HG03097 (cell line): ENCODE results near the gene DYNC1LI2.

Experiments used
- ATAC-seq: cut with Tn5 transposase; IDR thresholded peaks from one replicate; pipeline ENCODE4 v1.9.1; 2021; ENCODE audit not compliant: unreplicated experiment, low FRiP score

DYNC1LI2 gene

GRCh38 chr16:66740533-66740932 is 10.9 kb downstream of the DYNC1LI2 start:
- ATAC-seq = no peak

GRCh38 chr16:66740010-66740409 is 11.4 kb downstream of the DYNC1LI2 start:
- no peak for ATAC-seq

GRCh38 chr16:66735891-66736290 is 15.5 kb downstream of the DYNC1LI2 start:
- no peak for ATAC-seq

- ATAC-seq = no peak
These were observed 20.3 kb downstream of the DYNC1LI2 start for GRCh38 chr16:66731101-66731500.

GRCh38 chr16:66728804-66729203 is 22.6 kb downstream of the DYNC1LI2 start:
- no peak for ATAC-seq

GRCh38 chr16:66728117-66728787 is 23.2 kb downstream of the DYNC1LI2 start:
- no peak for ATAC-seq

GRCh38 chr16:66720766-66721165 is 30.6 kb downstream of the DYNC1LI2 start:
- ATAC-seq = no peak

- ATAC-seq = no peak
These were observed 32.2 kb downstream of the DYNC1LI2 start for GRCh38 chr16:66719246-66719645.

GRCh38 chr16:66717776-66718175 is 33.6 kb downstream of the DYNC1LI2 start:
- ATAC-seq = no peak

- ATAC-seq = no peak
These were observed 34.2 kb downstream of the DYNC1LI2 start for GRCh38 chr16:66717112-66717675.

GRCh38 chr16:66714654-66715307 is 36.6 kb downstream of the DYNC1LI2 start:
- ATAC-seq = no peak

- ATAC-seq = no peak
These were observed 37.3 kb downstream of the DYNC1LI2 start for GRCh38 chr16:66714062-66714461.

GRCh38 chr16:66713076-66713475 is 38.3 kb downstream of the DYNC1LI2 start:
- ATAC-seq = no peak

- no peak for ATAC-seq
These were observed 38.9 kb downstream of the DYNC1LI2 start for GRCh38 chr16:66712512-66712911.

- ATAC-seq = no peak
These were observed 39.8 kb downstream of the DYNC1LI2 start for GRCh38 chr16:66711581-66711980.

GRCh38 chr16:66706506-66706880 is 44.9 kb downstream of the DYNC1LI2 start:
- no peak for ATAC-seq

GRCh38 chr16:66705790-66706505 is 45.5 kb downstream of the DYNC1LI2 start:
- no peak for ATAC-seq

- ATAC-seq = no peak
These were observed 47.8 kb downstream of the DYNC1LI2 start for GRCh38 chr16:66703406-66704215.

- ATAC-seq = no peak
These were observed 49.9 kb downstream of the DYNC1LI2 start for GRCh38 chr16:66701516-66701915.

GRCh38 chr16:66701026-66701425 is 50.4 kb downstream of the DYNC1LI2 start:
- no peak for ATAC-seq

GRCh38 chr16:66699898-66700297 is 51.5 kb downstream of the DYNC1LI2 start:
- no peak for ATAC-seq
